Hematopoietic multipotent progenitor cell treated with erythropoietin and hydrocortisone succinate and interleukin-3 and kit ligand, for 15 days (in vitro differentiated cells): ENCODE data around the gene GNG4.

Experiments used
- DNase-seq: peaks from one replicate; pipeline ENCODE4 v3.0.0-alpha.2; 2015; ENCODE audit warnings: low spot score

Gene GNG4

GRCh38 chr1:235533476-235534168, 116.0 kb downstream of the GNG4 start:
- no peak for DNase-seq

- DNase-seq = no peak
These were observed 117.2 kb downstream of the GNG4 start for GRCh38 chr1:235532360-235532759.

- no peak for DNase-seq
These were observed 122.3 kb downstream of the GNG4 start for GRCh38 chr1:235527196-235527814.

- no peak for DNase-seq
These were observed 124.3 kb downstream of the GNG4 start for GRCh38 chr1:235525314-235525713.

GRCh38 chr1:235516862-235517446, 132.6 kb downstream of the GNG4 start:
- no peak for DNase-seq

- DNase-seq = no peak
These were observed 133.6 kb downstream of the GNG4 start for GRCh38 chr1:235515844-235516512.

- peak; percentile 75 for DNase-seq
These were observed 135.9 kb downstream of the GNG4 start for GRCh38 chr1:235513495-235514366.

- no peak for DNase-seq
These were observed 137.9 kb downstream of the GNG4 start for GRCh38 chr1:235511470-235512240.

GRCh38 chr1:235510823-235511222, 138.8 kb downstream of the GNG4 start:
- no peak for DNase-seq

- no peak for DNase-seq
These were observed 142.0 kb downstream of the GNG4 start for GRCh38 chr1:235507623-235508022.

GRCh38 chr1:235504494-235505222, 144.9 kb downstream of the GNG4 start:
- DNase-seq = peak; percentile 99

GRCh38 chr1:235504122-235504493, 145.5 kb downstream of the GNG4 start, which contains the start of gene B3GALNT2:
TSS of gene B3GALNT2 (minus strand) at chr1:235504452. CDS start at chr1:235504252, 200 bp downstream.
- no peak for DNase-seq

- DNase-seq = peak; percentile 51
These were observed 146.0 kb downstream of the GNG4 start for GRCh38 chr1:235503403-235504121.

- DNase-seq = peak; percentile 15
These were observed 146.8 kb downstream of the GNG4 start for GRCh38 chr1:235502601-235503402.

GRCh38 chr1:235500971-235501540, 148.5 kb downstream of the GNG4 start:
- DNase-seq = no peak
